GM12873 (cell line): ENCODE results near the gene NLRP8.
A peak's percentile ranks its signal among the peaks of the same experiment; 100 is the strongest.

Source experiments
- TF ChIP-seq, protein P1 (sequence below): IDR thresholded peaks from 2 replicates; pipeline ENCODE4 v1.5.1; 2012; ENCODE audit warnings: low read depth, mild to moderate bottlenecking, moderate library complexity, low read length, control low read depth; ENCODE audit not compliant: insufficient read depth; ENCODE audit errors: missing control alignments

The NLRP8 gene

DNA sequence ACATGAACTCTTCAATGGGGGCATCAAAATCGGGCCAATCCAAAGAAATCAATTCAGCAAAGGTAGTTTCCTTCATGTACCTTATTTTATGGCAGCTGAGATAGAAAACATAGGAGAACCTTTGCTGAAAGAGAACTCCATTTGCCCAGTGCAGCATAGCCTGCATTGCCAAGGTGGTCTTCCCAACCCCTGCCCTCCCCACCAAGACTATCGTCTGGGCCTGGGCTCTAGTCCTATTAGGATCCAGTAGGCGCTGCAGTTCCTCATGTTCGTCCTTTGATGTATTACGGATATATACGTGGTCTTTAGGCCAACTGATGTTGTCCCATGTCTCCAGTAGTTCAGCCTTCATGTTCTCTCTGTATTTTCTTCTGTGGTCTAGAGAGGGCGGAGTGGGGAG is 34.7 kb upstream of the NLRP8 start:
- TF ChIP-seq, protein P1, sequence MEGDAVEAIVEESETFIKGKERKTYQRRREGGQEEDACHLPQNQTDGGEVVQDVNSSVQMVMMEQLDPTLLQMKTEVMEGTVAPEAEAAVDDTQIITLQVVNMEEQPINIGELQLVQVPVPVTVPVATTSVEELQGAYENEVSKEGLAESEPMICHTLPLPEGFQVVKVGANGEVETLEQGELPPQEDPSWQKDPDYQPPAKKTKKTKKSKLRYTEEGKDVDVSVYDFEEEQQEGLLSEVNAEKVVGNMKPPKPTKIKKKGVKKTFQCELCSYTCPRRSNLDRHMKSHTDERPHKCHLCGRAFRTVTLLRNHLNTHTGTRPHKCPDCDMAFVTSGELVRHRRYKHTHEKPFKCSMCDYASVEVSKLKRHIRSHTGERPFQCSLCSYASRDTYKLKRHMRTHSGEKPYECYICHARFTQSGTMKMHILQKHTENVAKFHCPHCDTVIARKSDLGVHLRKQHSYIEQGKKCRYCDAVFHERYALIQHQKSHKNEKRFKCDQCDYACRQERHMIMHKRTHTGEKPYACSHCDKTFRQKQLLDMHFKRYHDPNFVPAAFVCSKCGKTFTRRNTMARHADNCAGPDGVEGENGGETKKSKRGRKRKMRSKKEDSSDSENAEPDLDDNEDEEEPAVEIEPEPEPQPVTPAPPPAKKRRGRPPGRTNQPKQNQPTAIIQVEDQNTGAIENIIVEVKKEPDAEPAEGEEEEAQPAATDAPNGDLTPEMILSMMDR, result no peak

DNA sequence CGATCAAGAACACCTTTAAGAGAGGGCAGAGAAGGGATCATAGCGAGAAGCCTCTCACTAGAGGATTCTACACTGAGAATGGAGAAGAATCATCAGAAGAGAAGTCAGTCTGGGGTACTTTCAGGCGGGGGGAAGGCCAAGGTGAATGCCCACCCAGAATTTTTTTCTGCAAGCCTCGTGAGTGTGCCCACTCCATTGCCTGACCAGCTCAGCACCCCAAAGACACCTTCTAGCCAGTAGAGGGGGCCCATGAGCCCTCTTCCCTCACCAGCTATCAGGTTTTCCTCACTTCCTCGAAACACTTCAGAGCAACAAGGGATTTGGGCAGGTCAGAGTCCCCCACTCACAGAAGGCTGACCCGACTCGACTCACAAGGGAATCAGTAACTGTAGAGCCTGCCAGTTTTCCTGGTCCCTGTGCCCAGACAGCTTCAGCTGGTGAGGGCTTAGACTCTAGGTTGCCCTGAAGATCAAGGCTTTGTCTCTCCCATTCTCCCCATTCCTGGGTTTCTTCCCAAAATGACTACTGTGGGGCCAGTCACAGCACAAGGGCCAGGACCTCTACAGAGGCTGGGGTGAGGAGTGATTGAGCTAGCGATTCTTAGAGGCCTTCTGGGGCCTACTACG is 33.9 kb upstream of the NLRP8 start:
- TF ChIP-seq, protein P1, result peak; percentile 52

DNA sequence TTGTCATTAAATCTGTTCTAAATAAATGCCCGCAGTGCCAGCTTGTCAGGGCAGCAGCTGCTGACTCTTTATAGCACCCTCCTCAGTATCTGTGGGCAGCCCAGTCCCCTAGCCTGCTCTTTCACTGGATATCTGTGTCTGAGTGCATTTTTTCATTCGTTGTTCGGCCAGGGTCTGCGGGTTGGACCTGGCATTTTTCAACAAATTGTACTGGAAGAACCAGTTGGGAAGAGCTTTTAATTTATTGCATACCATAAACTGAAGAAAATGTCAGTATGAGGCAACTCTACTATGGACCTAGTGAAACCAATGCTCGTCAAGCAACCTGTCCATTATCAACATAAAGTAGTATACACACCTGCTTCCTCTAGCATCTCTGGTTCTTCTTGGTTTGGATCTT is 24.1 kb upstream of the NLRP8 start:
- TF ChIP-seq, protein P1, result no peak

DNA sequence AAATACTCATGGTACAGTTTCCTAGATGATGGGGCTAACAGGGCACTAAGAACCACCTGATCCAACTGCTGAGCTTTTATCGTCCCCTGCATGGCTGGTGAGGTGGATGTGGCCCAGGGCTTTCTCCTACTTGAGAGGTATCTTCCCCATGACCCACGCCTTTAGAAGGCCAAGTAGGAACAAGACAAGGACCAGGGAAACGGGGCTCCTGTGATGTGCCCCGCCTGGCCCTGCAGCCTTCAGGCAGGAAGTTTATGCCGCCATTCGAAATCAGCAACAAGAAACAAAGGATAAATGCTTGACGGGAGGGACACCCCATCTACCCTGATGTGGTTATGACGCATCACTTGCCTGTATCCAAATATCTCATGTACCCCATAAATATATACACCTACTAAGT is 19.6 kb upstream of the NLRP8 start:
- TF ChIP-seq, protein P1, result no peak

DNA sequence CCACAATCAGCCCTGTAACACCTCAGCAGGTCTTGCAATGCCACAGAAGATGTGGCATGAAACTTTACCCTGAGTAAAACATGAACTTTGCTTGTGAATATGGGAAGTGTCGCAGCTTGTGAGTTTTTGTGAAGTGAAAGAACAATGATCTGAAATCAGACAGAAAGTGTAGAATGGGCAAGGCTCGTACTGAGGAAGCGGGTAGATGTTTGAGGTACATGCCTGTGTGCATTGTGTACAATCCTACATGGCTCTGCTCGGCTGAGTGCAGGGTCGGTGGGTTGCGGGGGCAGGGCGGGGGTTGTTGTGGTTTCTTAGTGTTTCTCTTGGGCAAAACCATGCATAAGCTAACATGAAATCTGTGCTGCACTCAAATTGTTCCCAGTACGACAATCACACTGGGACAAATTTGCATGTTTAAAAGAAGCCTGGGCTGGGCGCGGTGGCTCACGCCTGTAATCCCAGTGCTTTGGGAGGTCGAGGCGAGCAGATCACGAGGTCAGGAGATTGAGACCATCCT is 16.6 kb upstream of the NLRP8 start:
- TF ChIP-seq, protein P1, result no peak

DNA sequence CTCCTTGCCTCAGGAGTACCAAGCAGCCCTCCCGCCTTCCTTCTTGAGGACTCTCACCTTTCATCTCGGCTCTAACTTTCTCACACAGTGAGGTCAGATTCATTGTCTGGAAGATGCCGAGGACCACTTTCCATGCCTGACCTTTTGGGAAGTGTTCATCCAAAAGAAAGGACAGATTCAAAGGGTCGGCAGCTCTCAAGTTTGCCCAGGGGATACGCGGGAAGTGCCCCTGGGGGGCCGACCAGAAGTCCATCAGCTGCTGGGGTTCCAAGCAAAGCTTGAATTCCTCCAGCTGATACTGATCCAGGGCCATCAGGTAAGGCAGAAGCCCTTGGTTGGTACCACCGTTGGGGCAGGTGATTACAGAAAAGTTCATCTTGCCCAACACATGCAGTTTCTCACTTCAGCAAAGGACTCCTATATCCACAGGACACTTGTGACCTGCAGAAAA is 15.7 kb upstream of the NLRP8 start, which contains the start of gene NLRP13:
Gene NLRP13, minus strand, starts transcription at position 401 of the 451 bp plus-strand sequence. Its CDS starts 25 bp downstream, at position 376.
- TF ChIP-seq, protein P1, result no peak

DNA sequence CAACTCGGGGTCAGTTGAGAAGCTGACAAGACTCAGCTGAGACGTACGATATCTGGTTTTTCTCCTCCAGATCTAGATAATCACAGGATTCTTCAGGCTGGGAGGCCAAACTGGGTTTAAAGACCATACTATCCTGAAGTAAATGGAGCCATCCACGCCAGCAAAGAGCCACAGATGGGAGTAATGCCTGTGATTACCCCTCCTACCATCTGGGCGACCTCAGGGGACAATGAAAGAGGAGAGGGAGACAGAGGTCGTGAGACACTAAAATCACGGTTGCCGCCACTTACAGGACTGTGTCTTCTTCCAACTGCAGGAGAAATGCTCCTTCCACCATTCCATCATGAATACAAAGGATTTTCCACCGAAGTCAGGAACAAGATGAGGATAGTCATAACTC is 12.4 kb upstream of the NLRP8 start:
- TF ChIP-seq, protein P1, result no peak
